ENCODE measurements around the gene SDK1.
"Not testable (repeated sequence)": the region's sequence is repeated elsewhere in the genome, so short reads cannot be mapped to it uniquely, and the experiment has no call there.

The SDK1 gene

DNA sequence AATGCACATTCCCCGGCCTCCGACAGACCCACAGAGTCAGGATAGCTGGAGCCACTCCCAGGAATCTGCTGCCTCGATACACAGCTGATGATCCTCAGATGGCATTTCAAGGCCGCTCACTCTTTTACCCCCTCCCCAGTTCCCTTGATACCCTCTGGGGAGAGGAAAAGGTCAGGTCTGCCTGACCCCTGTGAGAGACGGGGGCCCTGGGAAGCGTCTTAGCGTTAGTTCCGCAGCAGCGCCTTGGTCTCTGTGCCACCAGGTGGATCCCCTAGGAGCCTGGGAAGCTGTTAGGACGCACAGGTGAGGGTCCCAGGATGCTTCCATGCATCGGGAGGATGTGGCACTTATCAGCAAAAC, 960.5 kb downstream of the SDK1 start:
- no peak for DNase-seq (ENCODE audit: low spot score)
- ChIA-PET POLR2A (ENCODE audit: low non-redundant PET) (no interaction called here), CTCF (interaction anchor here (1.0 kb wide), 1 partner anchor 16 kb away, joined by 3 read pairs; no protein-coding TSS in a partner anchor)
- no peak overlapping the region for H3K27ac ChIP-seq
- TF ChIP-seq, protein P1, sequence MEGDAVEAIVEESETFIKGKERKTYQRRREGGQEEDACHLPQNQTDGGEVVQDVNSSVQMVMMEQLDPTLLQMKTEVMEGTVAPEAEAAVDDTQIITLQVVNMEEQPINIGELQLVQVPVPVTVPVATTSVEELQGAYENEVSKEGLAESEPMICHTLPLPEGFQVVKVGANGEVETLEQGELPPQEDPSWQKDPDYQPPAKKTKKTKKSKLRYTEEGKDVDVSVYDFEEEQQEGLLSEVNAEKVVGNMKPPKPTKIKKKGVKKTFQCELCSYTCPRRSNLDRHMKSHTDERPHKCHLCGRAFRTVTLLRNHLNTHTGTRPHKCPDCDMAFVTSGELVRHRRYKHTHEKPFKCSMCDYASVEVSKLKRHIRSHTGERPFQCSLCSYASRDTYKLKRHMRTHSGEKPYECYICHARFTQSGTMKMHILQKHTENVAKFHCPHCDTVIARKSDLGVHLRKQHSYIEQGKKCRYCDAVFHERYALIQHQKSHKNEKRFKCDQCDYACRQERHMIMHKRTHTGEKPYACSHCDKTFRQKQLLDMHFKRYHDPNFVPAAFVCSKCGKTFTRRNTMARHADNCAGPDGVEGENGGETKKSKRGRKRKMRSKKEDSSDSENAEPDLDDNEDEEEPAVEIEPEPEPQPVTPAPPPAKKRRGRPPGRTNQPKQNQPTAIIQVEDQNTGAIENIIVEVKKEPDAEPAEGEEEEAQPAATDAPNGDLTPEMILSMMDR (conservative IDR thresholded peaks at IDR 0.05; ENCODE audit: low read depth) = no peak

DNA sequence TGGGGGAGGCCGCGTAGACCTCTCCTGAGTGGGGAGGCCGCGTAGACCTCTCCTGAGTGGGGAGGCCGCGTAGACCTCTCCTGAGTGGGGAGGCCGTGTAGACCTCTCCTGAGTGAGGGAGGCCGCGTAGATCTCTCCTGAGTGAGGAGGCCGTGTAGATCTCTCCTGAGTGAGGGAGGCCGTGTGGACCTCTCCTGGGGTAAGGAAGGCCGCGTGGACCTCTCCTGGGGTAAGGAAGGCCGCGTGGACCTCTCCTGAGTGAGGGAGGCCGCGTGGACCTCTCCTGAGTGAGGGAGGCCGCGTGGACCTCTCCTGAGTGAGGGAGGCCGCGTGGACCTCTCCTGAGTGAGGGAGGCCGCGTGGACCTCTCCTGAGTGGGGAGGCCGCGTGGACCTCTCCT, 963.2 kb downstream of the SDK1 start:
- POLR2A ChIA-PET (ENCODE audit: low non-redundant PET); CTCF ChIA-PET; H3K27ac ChIP-seq; DNase-seq (ENCODE audit: low spot score): not testable (repeated sequence)

DNA sequence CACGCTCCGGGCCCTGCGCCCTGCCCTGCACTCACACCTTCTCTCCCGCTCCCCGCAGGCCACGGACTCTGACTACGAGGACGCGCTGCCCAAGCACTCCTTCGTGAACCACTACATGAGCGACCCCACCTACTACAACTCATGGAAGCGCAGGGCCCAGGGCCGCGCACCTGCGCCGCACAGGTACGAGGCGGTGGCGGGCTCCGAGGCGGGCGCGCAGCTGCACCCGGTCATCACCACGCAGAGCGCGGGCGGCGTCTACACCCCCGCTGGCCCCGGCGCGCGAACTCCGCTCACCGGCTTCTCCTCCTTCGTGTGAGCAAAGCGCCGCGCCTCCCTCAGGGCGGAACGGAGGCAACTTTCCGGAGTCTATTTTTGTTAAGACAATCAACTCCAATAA, 964.0 kb downstream of the SDK1 start:
- no peak for DNase-seq (ENCODE audit: low spot score)
- no peak overlapping the region for H3K27ac ChIP-seq
- ChIA-PET CTCF (no interaction called here), POLR2A (ENCODE audit: low non-redundant PET) (no interaction called here)
- TF ChIP-seq, protein P1 (conservative IDR thresholded peaks at IDR 0.05; ENCODE audit: low read depth) = no peak

DNA sequence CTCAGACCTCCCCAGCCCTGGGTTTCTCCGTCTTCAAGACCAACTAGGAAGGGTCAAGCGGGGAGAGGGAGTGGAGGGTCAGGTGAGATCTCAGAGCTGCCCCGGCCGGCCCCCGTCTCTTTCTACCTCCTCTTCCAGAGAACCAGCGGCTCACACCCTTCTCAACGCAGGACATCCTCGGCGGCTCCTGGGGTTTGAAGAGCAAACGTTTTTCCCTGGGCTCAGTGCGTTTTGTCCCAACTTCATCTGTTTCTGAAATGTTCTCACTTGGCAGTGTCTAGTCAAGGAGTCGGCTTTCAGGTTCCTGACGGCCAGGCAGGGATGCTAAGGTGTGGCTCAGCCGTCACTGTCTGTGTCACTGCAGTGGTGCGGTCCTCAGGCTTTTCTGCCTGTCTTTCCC, 964.6 kb downstream of the SDK1 start:
- CTCF ChIA-PET = no interaction called here
- POLR2A ChIA-PET (ENCODE audit: low non-redundant PET) = no interaction called here
- TF ChIP-seq, protein P1 (conservative IDR thresholded peaks at IDR 0.05; ENCODE audit: low read depth) = no peak
- no peak for DNase-seq (ENCODE audit: low spot score)
- no peak overlapping the region for H3K27ac ChIP-seq

DNA sequence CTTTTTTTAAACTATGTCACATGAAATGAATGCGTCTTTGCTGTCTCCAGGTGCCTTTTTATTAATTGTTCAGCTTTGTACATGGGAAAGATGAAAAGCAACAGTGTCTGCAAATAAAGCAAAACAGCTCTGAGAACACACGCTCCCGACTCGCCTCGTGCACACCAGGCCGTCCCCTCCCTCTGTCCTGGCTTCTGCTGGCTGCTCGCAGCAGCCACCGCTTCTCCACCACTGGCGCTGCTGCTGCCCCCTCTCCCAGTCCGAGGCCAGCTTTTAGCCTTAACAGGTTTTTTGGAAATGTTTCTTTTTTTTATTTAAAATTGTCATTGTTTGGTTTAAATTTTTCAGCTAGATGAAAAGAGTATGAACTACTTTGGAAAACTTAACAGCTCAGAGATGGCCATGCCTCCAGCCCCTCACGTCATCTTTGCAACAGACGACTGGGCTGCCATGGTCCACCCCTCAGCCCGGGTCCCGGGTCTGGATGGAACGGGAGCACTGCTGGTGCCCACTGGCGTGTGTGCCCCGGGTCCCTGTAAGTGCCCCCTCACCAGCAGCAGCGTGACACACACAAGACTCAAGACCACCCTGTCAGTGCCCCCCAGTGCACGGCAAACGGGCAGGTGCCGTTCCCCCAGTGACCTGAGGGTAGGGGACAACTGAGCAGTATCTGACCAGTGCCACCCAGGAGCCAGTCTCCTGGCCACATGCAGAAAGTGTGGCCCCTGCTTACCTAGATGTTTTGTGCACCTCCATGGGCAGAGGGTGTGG, 965.4 kb downstream of the SDK1 start:
- TF ChIP-seq, protein P1 (conservative IDR thresholded peaks at IDR 0.05; ENCODE audit: low read depth) = no peak
- no peak overlapping the region for H3K27ac ChIP-seq
- DNase-seq (ENCODE audit: low spot score) = no peak
- ChIA-PET POLR2A (ENCODE audit: low non-redundant PET) (no interaction called here), CTCF (interaction anchor here (0.6 kb wide), 1 partner anchor 510 kb away, joined by 4 read pairs; no protein-coding TSS in a partner anchor)

DNA sequence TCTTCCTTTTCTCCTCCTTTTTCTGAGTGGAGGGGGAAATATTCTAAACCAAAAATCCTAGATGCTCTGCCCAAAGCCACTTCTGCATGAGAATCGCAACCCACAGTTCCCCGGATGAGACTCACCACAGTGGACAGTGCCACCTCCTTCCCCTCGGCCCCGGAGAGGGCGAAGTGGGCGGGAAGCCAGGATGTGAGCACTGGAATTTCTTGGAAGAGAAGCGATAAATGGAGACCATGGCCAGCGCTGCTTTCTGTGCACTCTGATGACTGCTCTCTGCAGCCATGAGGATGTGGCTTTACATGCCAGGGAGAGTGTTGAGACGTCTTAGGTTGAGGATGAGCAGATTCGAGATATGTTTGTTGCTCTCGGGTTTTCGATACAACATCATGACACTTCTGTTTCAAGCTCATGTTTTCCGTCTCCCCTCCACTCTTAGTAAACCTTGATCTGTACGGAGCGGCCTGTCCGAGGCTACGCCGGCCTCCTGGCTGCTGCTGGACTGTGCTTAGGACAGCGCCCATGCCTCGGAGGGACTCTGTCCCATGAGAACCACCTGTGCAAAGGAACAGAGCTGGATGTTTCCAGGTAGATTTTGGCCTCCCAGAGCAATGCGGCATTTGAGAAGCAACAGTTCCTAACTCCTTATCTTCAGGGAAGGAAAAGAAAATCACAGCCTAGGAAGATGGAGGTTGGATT, 966.4 kb downstream of the SDK1 start:
- CTCF ChIA-PET = no interaction called here
- no peak overlapping the region for H3K27ac ChIP-seq
- DNase-seq (ENCODE audit: low spot score) = no peak
- POLR2A ChIA-PET (ENCODE audit: low non-redundant PET) = no interaction called here
- TF ChIP-seq, protein P1 (conservative IDR thresholded peaks at IDR 0.05; ENCODE audit: low read depth) = no peak
